SK-N-SH (cell line): ENCODE results near the gene ALG9.
A peak's percentile ranks its signal among the peaks of the same experiment; 100 is the strongest.

ENCODE experiments used
- CTCF ChIP-seq: fragments of 200-600 bp; sonication (generic); IDR thresholded peaks from 2 replicates; pipeline ENCODE4 v1.6.1; 2017; ENCODE audit warnings: antibody characterized with exemption, mild to moderate bottlenecking, moderate library complexity
- ELF1 ChIP-seq: IDR thresholded peaks from 2 replicates; pipeline ENCODE4 v1.4.0; 2012
- FOXM1 ChIP-seq: IDR thresholded peaks from 2 replicates; pipeline ENCODE4 v1.4.0; 2012; ENCODE audit warnings: low read depth, mild to moderate bottlenecking
- NRF1 ChIP-seq: IDR thresholded peaks from 2 replicates; pipeline ENCODE4 v1.6.1; 2012; ENCODE audit warnings: low read depth, mild to moderate bottlenecking, low read length
- PBX3 ChIP-seq: IDR thresholded peaks from 2 replicates; pipeline ENCODE4; 2012
- POLR2AphosphoS5 ChIP-seq: IDR thresholded peaks from 2 replicates; pipeline ENCODE4 v1.6.1; 2012; ENCODE audit warnings: low read depth, low read length
- RAD21 ChIP-seq: IDR thresholded peaks from 2 replicates; pipeline ENCODE4 v1.6.1; 2012; ENCODE audit warnings: mild to moderate bottlenecking, low read length
- TAF1 ChIP-seq: IDR thresholded peaks from 2 replicates; pipeline ENCODE4 v1.6.1; 2012; ENCODE audit warnings: low read depth, mild to moderate bottlenecking, low read length, moderate library complexity, borderline replicate concordance

GRCh38 chr11:111851636-111852035, 19.7 kb downstream of the ALG9 start:
- TF ChIP-seq NRF1 (no peak), CTCF (peak; percentile 56), PBX3 (no peak), TAF1 (no peak), RAD21 (peak; percentile 60), POLR2AphosphoS5 (no peak), FOXM1 (no peak), ELF1 (no peak)
